Measurements from ENCODE around the gene CINP.

DNA sequence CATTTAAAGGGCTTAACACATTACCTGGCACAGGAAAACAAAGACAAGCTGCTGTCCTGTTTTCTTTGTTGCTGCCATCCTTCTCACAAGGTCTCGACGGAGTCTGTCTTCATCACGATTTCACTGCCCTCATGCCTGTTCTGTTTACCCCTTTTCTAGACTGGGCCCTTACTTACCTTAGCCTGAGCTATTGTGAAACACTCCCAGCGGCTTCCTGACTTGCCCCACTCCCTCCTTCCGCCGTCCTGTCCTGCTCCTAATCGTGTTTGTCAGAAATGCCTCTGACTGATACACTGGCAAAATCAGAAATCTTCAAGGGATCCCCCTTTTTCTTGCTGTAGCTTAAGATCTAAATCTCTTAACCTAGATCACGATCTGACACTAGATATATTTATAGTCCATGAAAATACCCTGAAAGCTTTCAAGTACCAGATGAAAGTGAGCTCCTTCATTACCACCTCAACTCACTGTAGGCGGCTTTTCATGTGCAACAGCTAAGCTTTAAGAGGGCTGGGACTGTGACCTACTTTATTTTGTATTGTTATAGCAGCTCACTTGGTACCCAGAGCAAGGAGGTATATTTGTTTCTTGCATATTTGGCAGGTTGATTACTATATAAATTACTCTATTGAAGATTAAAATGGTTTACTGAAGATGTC, 32.2 kb upstream of the CINP start:
- TF ChIP-seq, protein P1, sequence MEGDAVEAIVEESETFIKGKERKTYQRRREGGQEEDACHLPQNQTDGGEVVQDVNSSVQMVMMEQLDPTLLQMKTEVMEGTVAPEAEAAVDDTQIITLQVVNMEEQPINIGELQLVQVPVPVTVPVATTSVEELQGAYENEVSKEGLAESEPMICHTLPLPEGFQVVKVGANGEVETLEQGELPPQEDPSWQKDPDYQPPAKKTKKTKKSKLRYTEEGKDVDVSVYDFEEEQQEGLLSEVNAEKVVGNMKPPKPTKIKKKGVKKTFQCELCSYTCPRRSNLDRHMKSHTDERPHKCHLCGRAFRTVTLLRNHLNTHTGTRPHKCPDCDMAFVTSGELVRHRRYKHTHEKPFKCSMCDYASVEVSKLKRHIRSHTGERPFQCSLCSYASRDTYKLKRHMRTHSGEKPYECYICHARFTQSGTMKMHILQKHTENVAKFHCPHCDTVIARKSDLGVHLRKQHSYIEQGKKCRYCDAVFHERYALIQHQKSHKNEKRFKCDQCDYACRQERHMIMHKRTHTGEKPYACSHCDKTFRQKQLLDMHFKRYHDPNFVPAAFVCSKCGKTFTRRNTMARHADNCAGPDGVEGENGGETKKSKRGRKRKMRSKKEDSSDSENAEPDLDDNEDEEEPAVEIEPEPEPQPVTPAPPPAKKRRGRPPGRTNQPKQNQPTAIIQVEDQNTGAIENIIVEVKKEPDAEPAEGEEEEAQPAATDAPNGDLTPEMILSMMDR (conservative IDR thresholded peaks at IDR 0.05 in 1 of 2, IDR thresholded peaks at IDR 0.05 in 1 of 2; ENCODE audit: extremely low read depth in 1 of 2, insufficient read depth in 1 of 2, low read depth in 1 of 2, low read length in 2 of 2), result no peak
- no peak for TF ChIP-seq EZH2 (IDR thresholded peaks at IDR 0.05; ENCODE audit: borderline replicate concordance, low read length)
